HG02981 (cell line): ENCODE data around the gene TPGS1.
A peak's percentile ranks its signal among the peaks of the same experiment; 100 is the strongest.
"Not testable (repeated sequence)": the region's sequence is repeated elsewhere in the genome, so short reads cannot be mapped to it uniquely, and the experiment has no call there.

Experiments
- ATAC-seq: cut with Tn5 transposase; IDR thresholded peaks from one replicate; pipeline ENCODE4 v1.9.1; 2021; ENCODE audit warnings: mild to moderate bottlenecking, moderate library complexity; ENCODE audit not compliant: unreplicated experiment

The TPGS1 gene

DNA sequence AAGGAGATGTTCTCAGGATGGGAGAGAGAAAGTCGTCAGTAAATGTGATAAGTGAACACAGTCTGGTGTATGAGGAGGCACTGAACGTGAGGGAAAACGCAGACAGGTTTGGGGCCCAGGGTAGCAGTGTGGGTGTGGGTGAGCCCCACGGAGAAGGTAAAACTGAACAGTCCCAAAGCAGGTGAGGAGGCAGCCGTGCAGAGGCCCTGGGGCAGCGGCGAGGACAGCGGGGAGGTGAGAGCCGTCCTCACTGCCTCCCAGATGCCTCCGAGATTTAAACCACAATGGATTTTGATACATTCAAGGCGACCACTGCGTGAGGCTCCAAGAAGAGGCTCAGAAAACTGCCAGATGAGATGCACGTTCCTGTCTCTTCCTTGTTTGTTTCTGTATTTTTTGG, 31.9 kb upstream of the TPGS1 start:
- ATAC-seq: no peak

GRCh38 chr19:478236-478903, 28.9 kb upstream of the TPGS1 start:
- no peak for ATAC-seq

- no peak for ATAC-seq
Observed at GRCh38 chr19:478976-479375, 28.3 kb upstream of the TPGS1 start.

DNA sequence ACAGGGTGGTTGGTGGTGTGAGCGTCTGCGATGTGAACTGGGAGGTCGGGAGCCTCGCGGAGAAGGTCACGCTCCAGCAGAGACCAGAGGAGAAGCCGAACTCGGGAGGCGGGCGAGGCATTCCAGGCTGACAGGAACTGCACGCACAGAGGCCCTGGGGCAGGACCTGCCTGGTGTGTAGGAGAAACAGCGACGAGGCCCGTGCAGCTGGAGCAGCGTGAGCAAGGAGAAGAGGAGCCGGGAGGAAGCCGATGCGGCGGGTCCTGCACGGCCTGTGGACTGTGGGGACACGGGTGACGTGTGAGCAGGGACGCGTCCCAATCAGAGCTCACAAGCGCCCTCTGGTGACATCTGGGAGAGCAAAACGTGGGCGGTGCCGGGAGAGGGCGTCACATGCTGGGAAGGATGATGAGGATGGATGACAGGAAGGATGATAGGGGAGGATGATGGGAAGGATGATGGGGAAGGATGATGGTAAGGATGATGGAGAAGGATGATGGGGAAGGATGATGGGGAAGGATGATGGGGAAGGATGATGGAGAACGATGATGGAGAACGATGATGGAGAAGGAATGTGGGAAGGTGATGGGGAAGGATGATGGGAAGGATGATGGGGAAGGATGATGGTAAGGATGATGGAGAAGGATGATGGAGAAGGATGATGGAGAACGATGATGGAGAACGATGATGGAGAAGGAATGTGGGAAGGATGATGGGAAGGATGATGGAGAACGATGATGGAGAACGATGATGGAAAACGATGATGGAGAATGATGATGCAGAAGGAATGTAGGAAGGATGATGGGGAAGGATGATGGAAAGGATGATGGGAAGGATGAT, 27.1 kb upstream of the TPGS1 start:
- ATAC-seq: no peak

- ATAC-seq: not testable (repeated sequence)
Observed at GRCh38 chr19:481100-481499, 26.2 kb upstream of the TPGS1 start.

DNA sequence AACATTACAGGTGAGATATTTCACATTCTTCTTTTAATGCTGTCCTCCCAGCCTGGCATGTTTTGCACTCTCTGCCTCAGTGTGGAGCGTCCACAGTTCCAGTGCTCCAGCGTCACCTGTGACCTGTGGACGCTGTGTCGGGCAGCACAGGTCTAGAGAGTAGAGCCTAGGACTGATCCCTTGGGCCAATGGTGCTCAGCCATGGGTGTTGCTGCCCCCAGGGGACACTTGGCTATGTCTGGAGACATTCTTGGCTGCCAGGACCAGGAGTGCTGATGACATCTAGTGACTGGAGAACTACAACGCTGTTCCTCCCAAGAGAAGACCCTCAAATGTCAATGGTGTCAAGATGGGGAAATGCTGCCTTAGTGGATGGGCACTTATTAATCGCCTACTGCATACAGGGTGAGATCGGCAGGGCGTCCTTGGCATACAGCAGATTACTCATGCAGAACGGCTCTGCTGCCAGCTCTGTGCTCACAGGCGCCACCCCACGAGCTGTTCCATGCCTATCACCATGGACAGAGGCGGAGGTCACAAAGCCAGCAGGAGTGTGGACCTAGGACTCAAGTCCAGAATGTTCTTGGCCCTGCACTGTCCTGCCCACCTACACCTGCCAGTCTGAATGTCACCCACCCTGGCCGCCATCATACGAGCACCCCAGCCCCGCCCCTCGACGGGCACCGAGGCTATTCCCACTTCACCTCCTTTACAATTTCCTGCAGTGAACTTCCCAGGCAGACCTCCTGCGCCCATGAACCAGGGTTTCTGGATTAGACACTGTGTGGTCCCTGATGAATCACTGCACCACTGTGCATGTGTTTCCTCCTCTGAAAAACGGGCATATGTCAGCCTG, 24.9 kb upstream of the TPGS1 start:
- ATAC-seq: no peak

DNA sequence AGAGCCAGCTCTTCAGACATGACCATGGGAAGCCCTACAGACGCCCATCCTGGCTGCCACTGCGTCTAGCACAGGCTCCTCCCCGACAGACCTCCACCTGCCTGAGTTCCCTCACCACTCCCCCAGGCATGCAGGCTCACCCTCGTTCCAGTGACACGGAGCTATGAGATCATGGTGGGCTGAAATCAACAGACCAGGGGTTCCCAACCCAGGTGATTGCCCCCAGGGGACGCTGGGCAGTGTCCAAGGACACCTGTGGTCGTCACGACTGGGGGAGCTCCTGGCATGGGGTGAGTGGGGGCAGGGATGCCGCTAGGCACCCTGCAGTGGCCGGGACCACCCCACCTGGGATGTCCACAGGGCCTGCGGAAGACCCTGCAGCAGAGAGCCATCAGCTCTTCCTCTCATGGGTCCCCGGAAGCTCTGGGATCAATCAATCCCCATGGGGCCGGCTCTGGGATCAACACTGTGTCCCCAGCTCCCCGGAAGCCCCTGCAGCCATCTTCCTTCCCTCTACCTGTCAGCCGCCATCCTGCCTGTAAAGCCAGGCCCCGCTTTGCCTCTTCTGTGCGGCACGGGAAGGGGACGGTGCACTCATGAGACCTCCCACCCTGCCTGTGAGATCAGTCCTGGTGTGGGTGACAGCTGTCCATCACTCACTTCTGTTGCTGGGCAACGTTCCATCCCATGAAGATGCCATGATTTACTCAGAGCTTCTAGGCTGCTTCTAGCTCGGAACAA, 23.8 kb upstream of the TPGS1 start:
- ATAC-seq: no peak

GRCh38 chr19:484494-484893, 22.8 kb upstream of the TPGS1 start:
- ATAC-seq: no peak

DNA sequence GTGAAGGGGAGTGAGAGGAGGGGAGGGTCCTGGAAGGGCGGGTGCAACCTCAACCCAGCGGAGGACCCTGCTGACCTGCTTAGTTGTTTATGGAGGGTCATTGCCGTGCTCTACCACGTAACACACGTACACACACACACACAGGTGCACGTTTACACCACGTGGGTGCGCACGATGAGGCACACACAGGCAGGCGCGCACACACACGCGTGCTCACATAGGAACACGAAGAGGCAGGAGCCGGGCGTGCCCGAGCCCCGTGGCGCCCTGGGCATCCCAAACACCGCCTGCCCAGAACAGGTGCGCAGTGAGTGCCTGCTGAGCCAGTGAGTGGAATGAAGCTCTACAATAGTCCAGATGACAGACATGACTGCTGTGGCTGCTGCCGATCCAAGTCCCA, 22.2 kb upstream of the TPGS1 start:
- no peak for ATAC-seq

- no peak for ATAC-seq
Observed at GRCh38 chr19:485583-486236, 21.6 kb upstream of the TPGS1 start.

GRCh38 chr19:488505-489417, 18.5 kb upstream of the TPGS1 start:
- peak; percentile 64 for ATAC-seq

DNA sequence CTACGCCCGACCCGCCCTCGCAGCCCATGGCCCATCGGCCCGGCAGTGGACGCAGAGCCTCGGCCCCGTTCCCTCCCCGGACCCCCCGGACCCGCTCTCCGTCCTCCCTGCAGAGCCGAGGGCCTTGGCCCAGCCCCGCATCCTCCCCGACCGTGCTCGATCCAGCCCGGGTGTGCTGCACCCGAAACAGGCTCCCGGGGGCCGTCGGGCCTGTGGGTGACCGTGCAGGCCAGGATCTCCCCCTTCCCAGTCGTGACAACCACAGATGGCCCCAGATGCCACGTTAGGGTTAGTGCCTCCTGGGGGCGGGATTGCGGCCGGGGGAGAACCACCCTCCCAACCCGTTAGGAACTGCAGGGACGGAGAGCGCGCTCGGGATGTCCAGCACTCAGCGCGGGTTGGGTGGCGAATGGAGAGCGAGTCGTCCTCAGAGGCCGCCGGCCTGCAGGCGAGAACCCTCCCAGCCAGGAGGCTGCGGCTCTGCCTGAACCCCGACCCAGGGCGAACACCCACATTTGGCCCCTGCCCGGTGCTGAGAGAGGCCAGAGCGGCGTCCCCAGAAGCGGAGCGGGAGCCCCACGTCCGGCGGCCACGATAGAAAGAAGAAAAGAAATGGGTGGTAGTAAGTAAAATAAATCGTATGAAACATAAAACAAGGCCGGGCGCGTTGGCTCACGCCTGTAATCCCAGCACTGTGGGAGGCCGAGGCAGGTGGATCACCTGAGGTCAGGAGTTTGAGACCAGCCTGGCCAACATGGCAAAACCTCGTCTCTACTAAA, 17.7 kb upstream of the TPGS1 start:
- no peak for ATAC-seq

GRCh38 chr19:491146-491741, 16.1 kb upstream of the TPGS1 start:
- ATAC-seq: no peak

DNA sequence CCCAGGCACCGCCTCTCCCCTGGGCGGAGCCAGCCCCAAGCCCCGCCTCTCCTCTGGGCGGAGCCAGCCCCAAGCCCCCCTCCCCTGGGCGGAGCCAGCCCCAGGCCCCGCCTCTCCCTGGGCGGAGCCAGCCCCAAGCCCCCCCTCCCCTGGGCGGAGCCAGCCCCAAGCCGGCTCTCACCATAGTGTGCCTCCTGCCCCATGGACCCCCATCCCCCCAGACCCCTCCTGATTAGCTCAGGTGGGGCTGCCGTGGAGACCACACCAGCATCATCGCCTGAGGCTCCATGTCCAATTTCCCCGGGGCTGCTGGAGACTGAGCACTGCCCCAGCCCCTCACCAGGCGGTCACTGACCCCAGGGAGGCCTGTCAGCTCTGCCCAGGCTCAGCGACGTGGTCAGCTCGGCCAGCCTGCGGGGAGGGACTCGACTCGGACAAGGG, 15.2 kb upstream of the TPGS1 start:
- no peak for ATAC-seq

- ATAC-seq: no peak
Observed at GRCh38 chr19:493391-494170, 13.7 kb upstream of the TPGS1 start.

DNA sequence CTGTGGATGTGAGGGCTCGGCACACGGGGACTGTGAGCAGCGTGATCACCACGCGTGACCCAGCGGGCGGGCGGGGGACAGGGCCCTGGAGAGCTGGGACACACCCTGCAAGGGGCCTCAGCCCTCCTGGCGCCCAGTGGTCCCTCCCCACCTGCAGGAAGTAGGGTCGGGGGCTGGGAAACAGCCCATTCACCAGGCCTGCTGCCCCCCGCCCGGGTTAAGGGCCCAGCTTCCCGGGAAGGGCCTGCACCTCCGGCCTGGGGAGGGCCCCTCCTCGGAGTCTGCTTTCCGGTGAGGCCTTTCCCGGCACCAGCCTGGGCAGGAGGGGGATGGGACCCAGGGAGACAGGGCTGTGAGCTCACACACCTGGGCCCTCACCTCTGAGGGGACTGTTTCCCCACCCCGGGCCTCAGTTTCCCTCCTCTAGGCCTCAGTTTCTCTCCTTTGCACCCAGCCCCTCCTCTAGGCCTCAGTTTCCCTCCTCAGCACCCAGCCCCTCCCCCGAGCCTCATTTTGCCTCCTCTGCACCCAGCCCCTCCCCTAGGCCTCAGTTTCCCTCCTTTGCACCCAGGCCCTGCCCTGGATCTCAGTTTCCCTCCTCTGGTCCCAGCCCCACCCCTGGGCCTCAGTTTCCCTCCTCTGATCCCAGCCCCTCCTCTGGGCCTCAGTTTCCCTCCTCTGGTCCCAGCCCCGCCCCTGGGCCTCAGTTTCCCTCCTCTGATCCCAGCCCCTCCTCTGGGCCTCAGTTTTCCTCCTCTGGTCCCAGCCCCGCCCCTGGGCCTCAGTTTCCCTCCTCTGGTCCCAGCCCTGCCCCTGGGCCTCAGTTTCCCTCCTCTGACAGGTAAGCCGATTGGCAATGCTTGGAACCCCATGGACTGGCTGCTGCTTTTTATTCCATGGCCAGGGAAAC, 12.9 kb upstream of the TPGS1 start:
- no peak for ATAC-seq
